ENCODE measurements around the gene NEUROD2. TPM values are rescaled to one million over a fixed set of nuclear protein-coding genes. Genes with fewer than 3 reads are reported as not detected.

Gene NEUROD2
- total RNA-seq, 1 donor from 2014 or later: not detected

GRCh38 chr17:39605492-39606433 lies 2.0 kb downstream of the NEUROD2 start:
- DNase-seq (ENCODE audit: low spot score) (no peak), ATAC-seq (peak; percentile 53)

GRCh38 chr17:39604911-39605491 lies 2.7 kb downstream of the NEUROD2 start:
- DNase-seq (ENCODE audit: low spot score) (no peak), ATAC-seq (no peak)

GRCh38 chr17:39603304-39604016 lies 4.3 kb downstream of the NEUROD2 start:
- ATAC-seq (no peak), DNase-seq (ENCODE audit: low spot score) (no peak)

DNA sequence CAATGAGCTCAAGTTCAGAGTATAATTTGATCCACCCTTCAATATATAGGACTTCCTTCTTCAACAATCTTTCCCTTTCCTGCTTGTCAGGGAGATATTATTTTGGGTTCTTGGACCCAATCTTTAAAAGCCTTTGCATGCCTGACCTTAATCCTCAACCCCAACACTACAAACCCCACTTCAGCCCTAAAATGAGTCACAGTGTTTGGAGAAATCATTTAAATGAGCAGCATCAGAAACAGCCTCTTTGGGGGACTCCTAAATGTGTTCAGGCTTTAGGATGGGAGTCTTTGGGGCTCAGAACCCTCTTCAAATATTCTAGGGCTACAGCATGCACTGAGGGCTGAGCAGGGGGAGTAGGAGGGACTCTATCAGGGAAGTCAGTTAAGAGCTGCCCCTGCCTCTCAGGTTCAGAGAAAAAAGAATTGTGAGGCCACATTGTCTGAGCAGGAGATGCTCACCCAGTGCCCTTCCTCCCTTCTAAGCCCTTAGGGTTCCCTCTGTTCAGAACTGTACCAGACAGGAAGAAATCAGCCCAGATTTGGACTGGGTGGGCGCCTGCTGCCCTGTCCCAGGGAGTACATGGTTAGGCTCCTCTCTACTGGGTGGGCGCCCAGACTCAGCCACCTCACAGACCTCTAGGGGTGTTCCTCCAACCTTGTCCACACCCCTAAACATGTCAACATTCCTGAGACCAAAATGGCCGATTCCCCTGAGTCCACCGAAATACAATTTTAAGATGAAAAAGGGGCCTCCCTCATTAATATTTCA lies 5.0 kb downstream of the NEUROD2 start:
- DNase-seq (ENCODE audit: low spot score) (no peak), ATAC-seq (no peak)

- no peak for DNase-seq (ENCODE audit: low spot score)
- ATAC-seq: no peak
Measured at GRCh38 chr17:39601758-39602532, 5.8 kb downstream of the NEUROD2 start.

DNA sequence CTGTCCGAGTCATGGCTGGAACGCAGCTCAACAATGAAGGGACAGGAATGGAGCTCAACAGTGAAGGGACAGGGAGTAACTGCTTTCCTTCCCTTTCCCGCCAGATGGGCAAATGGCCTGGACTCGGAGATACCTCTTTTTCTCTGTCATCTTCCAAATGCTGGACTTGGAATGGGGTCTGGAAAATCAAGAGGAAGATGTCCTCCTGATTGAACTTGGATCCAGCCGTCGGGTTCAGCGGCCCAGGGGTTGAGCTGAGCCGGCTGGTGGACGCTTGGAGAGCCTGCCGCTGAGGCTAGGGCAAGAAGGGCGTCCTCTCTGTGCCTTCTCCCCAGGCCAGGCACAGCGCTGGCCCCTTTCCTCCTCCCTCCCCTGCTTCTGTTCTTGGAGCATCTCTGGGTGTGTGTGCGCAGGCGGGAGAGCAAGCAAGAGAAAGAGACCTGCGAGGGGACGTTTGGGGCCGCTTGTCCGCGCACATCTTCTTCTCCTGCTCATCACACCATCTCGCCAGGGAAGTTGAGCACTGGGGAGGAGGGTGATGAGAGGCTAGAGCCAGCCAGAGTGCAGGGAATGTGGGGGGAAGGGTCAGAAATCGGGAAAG lies 6.6 kb downstream of the NEUROD2 start:
- no peak for DNase-seq (ENCODE audit: low spot score)
- no peak for ATAC-seq

GRCh38 chr17:39600288-39600996 lies 7.3 kb downstream of the NEUROD2 start:
- ATAC-seq (no peak), DNase-seq (ENCODE audit: low spot score) (no peak)

GRCh38 chr17:39599665-39600231 lies 8.0 kb downstream of the NEUROD2 start:
- DNase-seq (ENCODE audit: low spot score) (no peak), ATAC-seq (no peak)

- no peak for ATAC-seq
- no peak for DNase-seq (ENCODE audit: low spot score)
Measured at GRCh38 chr17:39599004-39599664, 8.6 kb downstream of the NEUROD2 start.

GRCh38 chr17:39598630-39599003 lies 9.1 kb downstream of the NEUROD2 start:
- no peak for DNase-seq (ENCODE audit: low spot score)
- no peak for ATAC-seq

DNA sequence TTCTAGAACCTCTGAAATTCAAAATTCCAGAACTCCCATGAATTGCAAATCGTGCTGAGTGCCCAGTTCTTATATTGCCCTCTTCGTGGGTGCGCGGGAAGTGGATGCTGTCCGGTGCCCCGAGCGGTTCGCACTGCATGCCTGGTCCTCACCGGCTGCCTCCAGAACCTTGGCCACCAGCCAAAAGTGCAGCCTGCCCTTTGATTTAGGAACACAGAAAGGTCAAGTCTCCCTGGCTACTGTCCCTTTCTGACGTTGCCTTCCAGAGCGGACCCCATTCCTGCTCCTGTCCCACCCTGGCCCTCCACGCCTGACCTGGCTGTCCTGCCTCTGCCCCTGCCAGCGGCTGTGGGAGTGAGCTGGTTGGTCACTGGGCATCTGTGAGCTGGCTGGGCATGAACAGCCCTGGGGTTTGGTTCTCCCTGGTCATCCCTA lies 9.7 kb downstream of the NEUROD2 start:
- peak; percentile 57 for ATAC-seq

GRCh38 chr17:39597372-39598046 lies 10.2 kb downstream of the NEUROD2 start:
- ATAC-seq (no peak), DNase-seq (ENCODE audit: low spot score) (no peak)

More for the DNA sequence above, 9.7 kb downstream of the NEUROD2 start:
- no peak for DNase-seq (ENCODE audit: low spot score)

DNA sequence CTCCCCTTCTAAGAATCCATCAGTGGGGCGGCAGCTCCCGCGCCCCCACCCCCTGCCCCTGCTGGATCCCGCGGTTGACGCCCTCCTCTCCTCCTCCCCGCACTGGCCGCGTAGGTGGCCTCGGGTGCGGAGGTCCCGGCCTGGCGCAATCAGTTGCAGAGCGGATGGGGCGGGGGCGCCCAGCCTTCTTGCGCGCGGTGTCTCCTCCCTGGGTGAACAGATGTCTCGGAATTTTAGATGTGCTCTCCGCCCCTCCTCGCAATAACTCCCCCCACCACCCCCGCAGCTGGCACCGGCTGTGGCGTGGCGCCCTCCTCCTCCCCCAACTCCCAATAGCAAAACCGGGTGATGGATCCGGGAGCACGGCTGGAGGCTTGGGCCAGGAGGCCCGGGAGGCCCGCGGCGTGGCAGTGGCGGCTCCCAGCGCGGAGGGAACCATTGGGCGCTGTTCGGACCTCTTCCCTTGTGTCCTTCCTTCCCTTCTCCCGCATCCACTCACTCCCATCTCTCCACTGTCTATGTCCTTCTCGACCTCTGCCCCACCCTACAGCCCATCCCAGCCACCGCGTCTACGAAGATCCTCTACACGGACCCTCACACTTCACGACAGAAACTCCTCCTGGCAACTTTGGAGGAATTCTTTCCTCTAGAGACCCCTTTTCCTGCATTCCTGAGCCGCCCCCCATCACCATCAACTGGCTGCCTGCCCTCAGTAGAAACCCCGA lies 11.0 kb downstream of the NEUROD2 start:
- DNase-seq (ENCODE audit: low spot score) (no peak), ATAC-seq (no peak)

GRCh38 chr17:39595928-39596510 lies 11.7 kb downstream of the NEUROD2 start:
- no peak for ATAC-seq
- no peak for DNase-seq (ENCODE audit: low spot score)

- ATAC-seq (no peak), DNase-seq (ENCODE audit: low spot score) (no peak)
Measured at GRCh38 chr17:39595294-39595693, 12.4 kb downstream of the NEUROD2 start.

DNA sequence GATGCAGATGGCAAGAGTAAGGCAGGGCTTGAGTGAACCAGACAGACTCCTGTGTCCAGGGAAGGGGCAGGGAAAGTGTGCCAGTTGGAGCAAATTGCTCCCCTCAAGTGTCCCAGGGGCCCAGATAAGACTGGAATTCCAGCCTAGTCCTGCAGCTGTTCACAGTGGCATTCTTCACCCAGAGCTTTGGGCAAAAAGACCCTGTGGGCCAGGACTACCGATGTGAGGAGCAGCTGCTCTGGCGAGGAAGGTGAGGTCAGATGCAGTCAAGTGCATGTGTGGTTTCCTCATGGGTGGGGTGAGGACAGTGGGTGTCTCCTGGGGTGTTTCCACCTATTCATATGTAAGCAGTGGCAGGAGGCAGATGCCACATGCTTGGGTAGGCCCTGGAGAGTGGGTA lies 14.3 kb downstream of the NEUROD2 start:
- DNase-seq (ENCODE audit: low spot score): no peak
- no peak for ATAC-seq

All from left lobe of liver (tissue), 2 donors.